Adrenal gland (tissue), 12 donors: ENCODE data around the gene ASCL4. TPM values are rescaled to one million over a fixed set of nuclear protein-coding genes. Genes with fewer than 3 reads are reported as not detected.

Source experiments
- DNase-seq, 7 donors: peaks; one replicate each; pipeline ENCODE4 v3.0.0-alpha.2; 2019 to 2020
- H3K27ac ChIP-seq, 5 donors: fragments of 200-600 bp; sonication (generic) in 4 of 5; 1 replicate in 3 of 5; 2 replicates in 2 of 5; pipeline versions ENCODE4 v1.5.1 to v1.8.0; 2016 to 2020; ENCODE audit warnings: mild to moderate bottlenecking in 1 of 5
- H3K27me3 ChIP-seq: fragments of 200-600 bp; 2 replicates; pipeline ENCODE4 v1.8.0; 2021
- H3K36me3 ChIP-seq, 2 donors: fragments of 200-600 bp; replicated peaks in 1 of 2; 1 replicate in 1 of 2; 2 replicates in 1 of 2; pipeline versions ENCODE4 v1.5.1 to v1.8.0; 2018 to 2022
- H3K4me1 ChIP-seq, 2 donors: fragments of 200-600 bp; replicated peaks in 1 of 2; 1 replicate in 1 of 2; 2 replicates in 1 of 2; pipeline versions ENCODE4 v1.5.1 to v1.8.0; 2018 to 2021
- H3K4me3 ChIP-seq, 4 donors: fragments of 200-600 bp; sonication (generic) in 3 of 4; one replicate each; pipeline ENCODE4 v1.5.1; 2016 to 2018
- H3K9me3 ChIP-seq, 3 donors: fragments of 200-600 bp; sonication (generic) in 1 of 3; replicated peaks in 1 of 3; 1 replicate in 2 of 3; 2 replicates in 1 of 3; pipeline versions ENCODE4 v1.5.1 to v1.8.0; 2016 to 2021
- POLR2A ChIP-seq, 2 donors: fragments of 450-650 bp; IDR thresholded peaks; one replicate each; pipeline ENCODE4 v1.6.1; 2017; ENCODE audit warnings: antibody characterized with exemption in 2 of 2, mild to moderate bottlenecking in 2 of 2, moderate library complexity in 1 of 2
- WGBS, 4 donors: extraction: QIAGEN DNeasy Blood & Tissue Kit in 2 of 4; methylation state at CpG; one replicate each; pipeline versions ENCODE4 v1.1.5 to v1.1.7; 2013 to 2017; 5-methylcytosine and 5-hydroxymethylcytosine counted together
- intact Hi-C, 2 donors: fragments of 100-400 bp; cut with DNase I; formaldehyde crosslinking; loops; one replicate each; pipeline versions ENCODE4 v1.14.1 to v1.15.0; 2022 to 2023
- polyA plus RNA-seq, 3 donors: library from polyadenylated mRNA; stranded (reverse); fragments of 200-250 nt in 2 of 3; fragments of 350-450 nt in 1 of 3; fragmentation: Illumina TruSeq in 1 of 3; extraction: RNeasy Lipid Tissue Mini Kit (QIAGEN cat#74804) in 1 of 3; gene quantifications; one replicate each; pipeline ENCODE4 v1.2.3, GENCODE V29; 2013 to 2014
- total RNA-seq, 9 donors: library from RNA; depleted of rRNA in 4 of 9; stranded (reverse); fragments of >200 nt in 4 of 9; fragments of 120-200 nt in 1 of 9; fragmentation: NEBNext Ultra II Directional in 1 of 9; extraction: Animal tissue kit (Norgen Biotek cat#: 25700) in 1 of 9; gene quantifications; one replicate each; pipeline versions ENCODE4 v1.1.0 to v1.2.4, GENCODE V29; 2013 to 2023
- TF ChIP-seq, protein P1 (sequence below), 6 experiments: fragments of 450-650 bp in 4 of 6; fragments of 200-600 bp in 2 of 6; sonication (generic) in 1 of 6; IDR thresholded peaks; 1 replicate in 5 of 6; 2 replicates in 1 of 6; pipeline versions ENCODE4 v1.5.1 to v1.8.0; 2016 to 2021; ENCODE audit warnings: antibody characterized with exemption in 6 of 6, mild to moderate bottlenecking in 2 of 6, moderate library complexity in 1 of 6
- donor health status: healthy with polysubstance abuse.
- donor health status: Bipolar disorder and iron deficiency.
- donor health status: DM: yes; HTN: yes; CAD: no.
- donor health status: DM: no; HTN: no; CAD: no.
- donor health status: DM: no; HTN: no; CAD: no.
- donor health status: DM: yes; HTN: yes; CAD: no.

The ASCL4 gene
- total and polyA plus RNA-seq, 12 donors, result 0.07 TPM; not detected in 11

GRCh38 chr12:107778383-107779025 lies 4.0 kb downstream of the ASCL4 start:
- no peaks in the 10 kb centered on the region for H3K36me3 ChIP-seq

GRCh38 chr12:107779077-107779831 lies 4.8 kb downstream of the ASCL4 start:
- H3K27me3 ChIP-seq, result peaks cover 14% of the 10 kb centered on the region
- intact Hi-C loops, result no loop called here
- WGBS, 4 donors, result 65 to 66% (median 65%) methylated on average over 7 of the region's 7 CpGs

More at GRCh38 chr12:107778383-107779025, 4.0 kb downstream of the ASCL4 start:
- Histone ChIP-seq H3K27ac (peak overlapping the region in 1 of 5 donors; percentile 34), H3K9me3 (no peaks in the 10 kb centered on the region), H3K27me3 (peaks cover 20% of the 10 kb centered on the region), H3K4me3 (no peak overlapping the region), H3K4me1 (no peaks in the 10 kb centered on the region)
- WGBS, 4 donors, result 55 to 65% (median 57%) methylated on average over 11 of the region's 11 CpGs
- DNase-seq, result peak in 1 of 7 donors; percentile 18
- intact Hi-C loops, result no loop called here
- no peak for TF ChIP-seq POLR2A (IDR thresholded peaks at IDR 0.05)

GRCh38 chr12:107780298-107780697 lies 5.8 kb downstream of the ASCL4 start:
- no peaks in the 10 kb centered on the region for H3K4me1 ChIP-seq
- TF ChIP-seq POLR2A (IDR thresholded peaks at IDR 0.05), result no peak
- TF ChIP-seq, protein P1, sequence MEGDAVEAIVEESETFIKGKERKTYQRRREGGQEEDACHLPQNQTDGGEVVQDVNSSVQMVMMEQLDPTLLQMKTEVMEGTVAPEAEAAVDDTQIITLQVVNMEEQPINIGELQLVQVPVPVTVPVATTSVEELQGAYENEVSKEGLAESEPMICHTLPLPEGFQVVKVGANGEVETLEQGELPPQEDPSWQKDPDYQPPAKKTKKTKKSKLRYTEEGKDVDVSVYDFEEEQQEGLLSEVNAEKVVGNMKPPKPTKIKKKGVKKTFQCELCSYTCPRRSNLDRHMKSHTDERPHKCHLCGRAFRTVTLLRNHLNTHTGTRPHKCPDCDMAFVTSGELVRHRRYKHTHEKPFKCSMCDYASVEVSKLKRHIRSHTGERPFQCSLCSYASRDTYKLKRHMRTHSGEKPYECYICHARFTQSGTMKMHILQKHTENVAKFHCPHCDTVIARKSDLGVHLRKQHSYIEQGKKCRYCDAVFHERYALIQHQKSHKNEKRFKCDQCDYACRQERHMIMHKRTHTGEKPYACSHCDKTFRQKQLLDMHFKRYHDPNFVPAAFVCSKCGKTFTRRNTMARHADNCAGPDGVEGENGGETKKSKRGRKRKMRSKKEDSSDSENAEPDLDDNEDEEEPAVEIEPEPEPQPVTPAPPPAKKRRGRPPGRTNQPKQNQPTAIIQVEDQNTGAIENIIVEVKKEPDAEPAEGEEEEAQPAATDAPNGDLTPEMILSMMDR (IDR thresholded peaks at IDR 0.05), result no peak
- H3K9me3 ChIP-seq, result no peaks in the 10 kb centered on the region
- DNase-seq, result no peak
- peak overlapping the region in 1 of 5 donors; percentile 17 for H3K27ac ChIP-seq
- H3K4me3 ChIP-seq, result no peak overlapping the region
- H3K27me3 ChIP-seq, result peaks cover 3% of the 10 kb centered on the region
- H3K36me3 ChIP-seq, result no peaks in the 10 kb centered on the region
- 46 to 100% (median 74%) methylated on average over 1 of the region's 1 CpG for WGBS, 4 donors
- intact Hi-C loops, result no loop called here

More at GRCh38 chr12:107779077-107779831, 4.8 kb downstream of the ASCL4 start:
- H3K4me1 ChIP-seq, result no peaks in the 10 kb centered on the region
- no peaks in the 10 kb centered on the region for H3K36me3 ChIP-seq
- H3K9me3 ChIP-seq, result no peaks in the 10 kb centered on the region
- no peak for TF ChIP-seq POLR2A (IDR thresholded peaks at IDR 0.05)
- TF ChIP-seq, protein P1 (IDR thresholded peaks at IDR 0.05), result no peak
- peak in 2 of 7 donors; percentile 12 to 36 for DNase-seq
- peak overlapping the region in 1 of 5 donors; percentile 17 for H3K27ac ChIP-seq
- H3K4me3 ChIP-seq, result no peak overlapping the region

DNA sequence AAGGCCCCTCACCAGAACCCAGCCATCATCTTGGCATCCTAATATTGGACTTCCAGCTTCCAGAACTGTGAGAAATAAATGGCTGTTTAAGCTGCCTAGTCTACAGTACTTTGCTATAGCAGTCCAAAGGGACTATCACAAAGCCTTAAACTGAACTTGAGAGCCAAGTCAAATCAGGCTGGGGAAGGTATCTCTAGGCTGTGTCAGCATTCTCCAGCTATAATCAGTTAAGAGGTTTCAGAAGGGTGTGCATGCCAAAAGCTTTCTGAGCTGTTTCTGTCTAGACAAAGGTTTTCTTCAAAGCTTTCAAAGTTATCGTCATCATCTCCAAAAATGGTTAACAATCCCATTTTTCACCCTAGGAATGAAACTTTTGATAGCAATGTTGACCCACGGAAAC lies 7.6 kb downstream of the ASCL4 start:
- DNase-seq, result no peak
- 65 to 83% (median 79%) methylated on average over 2 of the region's 2 CpGs for WGBS, 4 donors
- no peaks in the 10 kb centered on the region for H3K4me1 ChIP-seq
- intact Hi-C loops, result no loop called here
- no peak overlapping the region for H3K4me3 ChIP-seq
- no peaks in the 10 kb centered on the region for H3K9me3 ChIP-seq
- TF ChIP-seq POLR2A (IDR thresholded peaks at IDR 0.05), result no peak
- TF ChIP-seq, protein P1 (IDR thresholded peaks at IDR 0.05), result no peak
- H3K36me3 ChIP-seq, result no peaks in the 10 kb centered on the region
- no peaks in the 10 kb centered on the region for H3K27me3 ChIP-seq
- H3K27ac ChIP-seq, result no peak overlapping the region
